Muscle layer of colon (tissue), 2 donors: ENCODE data around the gene IL16.

ENCODE experiments used
- H3K27ac ChIP-seq: one replicate; pipeline ENCODE4 v1.7.0; 2013; ENCODE audit warnings: low read depth, mild to moderate bottlenecking, low read length, moderate library complexity
- H3K27me3 ChIP-seq, 2 donors: one replicate each; pipeline ENCODE4 v1.7.0; 2013; ENCODE audit warnings: low read length in 2 of 2, mild to moderate bottlenecking in 2 of 2; ENCODE audit not compliant: insufficient read depth in 2 of 2, control insufficient read depth in 1 of 2
- H3K36me3 ChIP-seq: one replicate; pipeline ENCODE4 v1.7.0; 2013; ENCODE audit warnings: mild to moderate bottlenecking, low read length; ENCODE audit not compliant: insufficient read depth
- H3K4me1 ChIP-seq: one replicate; pipeline ENCODE4 v1.7.0; 2013; ENCODE audit warnings: mild to moderate bottlenecking, low read length; ENCODE audit not compliant: insufficient read depth
- H3K4me3 ChIP-seq, 2 donors: one replicate each; pipeline ENCODE4 v1.7.0; 2013; ENCODE audit warnings: low read length in 2 of 2, low read depth in 1 of 2, mild to moderate bottlenecking in 1 of 2, moderate library complexity in 1 of 2
- H3K9ac ChIP-seq: one replicate; pipeline ENCODE4 v1.7.0; 2013; ENCODE audit warnings: low read length
- H3K9me3 ChIP-seq: one replicate; pipeline ENCODE4 v1.7.0; 2013; ENCODE audit warnings: mild to moderate bottlenecking, low read length
- donor health status: abdominal sarcoma.
- donor health status: Adenocarcinoma of cecum.

IL16 gene

DNA sequence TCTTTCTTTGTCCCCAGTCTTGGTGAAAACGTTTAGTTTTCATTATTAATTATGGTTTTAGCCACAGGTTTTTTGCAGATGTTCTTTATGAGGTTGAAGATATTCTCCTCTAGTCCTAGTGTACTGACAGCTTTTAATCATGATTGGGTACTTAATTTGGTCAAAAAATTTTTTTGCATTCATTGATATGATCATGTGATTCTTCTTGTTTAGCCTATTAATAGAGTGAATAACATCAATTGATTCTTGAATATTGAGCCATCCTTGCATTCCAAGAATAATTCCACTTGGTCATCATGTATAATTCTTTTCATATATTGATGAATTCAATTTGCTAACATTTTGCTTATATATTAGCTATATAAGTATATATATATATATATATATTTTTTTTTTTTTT is 46.1 kb downstream of the IL16 start:
- no peak overlapping the region for H3K4me3 ChIP-seq
- H3K9ac ChIP-seq, result no peak overlapping the region
- no peaks in the 10 kb centered on the region for H3K4me1 ChIP-seq
- no peaks in the 10 kb centered on the region for H3K27me3 ChIP-seq
- no peaks in the 10 kb centered on the region for H3K36me3 ChIP-seq
- no peak overlapping the region for H3K27ac ChIP-seq
- peaks cover 3% of the 10 kb centered on the region for H3K9me3 ChIP-seq

DNA sequence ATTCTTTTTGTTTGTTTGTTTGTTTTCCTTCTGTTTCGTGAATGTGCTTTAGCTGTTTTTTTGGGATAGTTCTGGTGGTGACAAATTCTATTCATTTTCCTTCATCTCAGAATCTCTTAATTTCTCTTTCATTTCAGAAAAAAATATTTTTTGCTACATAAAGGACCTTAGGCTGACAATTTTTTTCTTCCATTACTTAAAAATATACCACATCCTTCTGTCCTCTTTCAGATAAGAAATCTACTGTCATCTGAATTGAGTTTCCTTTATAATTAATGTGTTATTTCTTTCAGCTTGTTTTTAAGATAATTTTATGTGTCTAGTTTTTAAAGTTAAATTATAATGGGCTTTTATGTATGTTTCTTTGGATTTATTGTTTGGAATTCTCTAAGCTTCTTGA is 47.6 kb downstream of the IL16 start:
- no peaks in the 10 kb centered on the region for H3K27me3 ChIP-seq
- no peaks in the 10 kb centered on the region for H3K4me1 ChIP-seq
- no peak overlapping the region for H3K9ac ChIP-seq
- H3K4me3 ChIP-seq, result no peak overlapping the region
- H3K27ac ChIP-seq, result no peak overlapping the region
- H3K36me3 ChIP-seq, result no peaks in the 10 kb centered on the region
- peaks cover 3% of the 10 kb centered on the region for H3K9me3 ChIP-seq

DNA sequence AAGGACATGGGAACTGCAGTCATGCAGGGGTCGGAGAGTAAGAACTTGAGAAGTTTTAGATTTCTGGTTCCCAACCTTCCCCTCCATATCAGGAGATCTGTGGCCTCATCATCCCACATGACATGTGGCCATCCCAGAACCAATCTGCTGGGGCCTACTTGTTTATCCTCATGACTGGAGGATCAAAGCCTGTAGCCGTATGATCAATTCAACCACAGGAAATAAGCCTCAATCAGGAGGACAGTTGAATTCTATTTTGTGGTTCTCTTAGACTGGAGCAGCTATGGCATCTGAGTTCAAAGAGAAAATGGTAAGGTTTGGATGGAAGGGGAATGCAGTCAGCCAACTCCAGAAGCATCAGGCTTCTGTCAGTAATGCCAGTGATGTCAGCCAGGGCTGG is 57.2 kb downstream of the IL16 start:
- Histone ChIP-seq H3K9ac (no peak overlapping the region), H3K9me3 (no peaks in the 10 kb centered on the region), H3K27ac (no peak overlapping the region), H3K36me3 (no peaks in the 10 kb centered on the region), H3K27me3 (no peaks in the 10 kb centered on the region), H3K4me1 (no peaks in the 10 kb centered on the region), H3K4me3 (no peak overlapping the region)

DNA sequence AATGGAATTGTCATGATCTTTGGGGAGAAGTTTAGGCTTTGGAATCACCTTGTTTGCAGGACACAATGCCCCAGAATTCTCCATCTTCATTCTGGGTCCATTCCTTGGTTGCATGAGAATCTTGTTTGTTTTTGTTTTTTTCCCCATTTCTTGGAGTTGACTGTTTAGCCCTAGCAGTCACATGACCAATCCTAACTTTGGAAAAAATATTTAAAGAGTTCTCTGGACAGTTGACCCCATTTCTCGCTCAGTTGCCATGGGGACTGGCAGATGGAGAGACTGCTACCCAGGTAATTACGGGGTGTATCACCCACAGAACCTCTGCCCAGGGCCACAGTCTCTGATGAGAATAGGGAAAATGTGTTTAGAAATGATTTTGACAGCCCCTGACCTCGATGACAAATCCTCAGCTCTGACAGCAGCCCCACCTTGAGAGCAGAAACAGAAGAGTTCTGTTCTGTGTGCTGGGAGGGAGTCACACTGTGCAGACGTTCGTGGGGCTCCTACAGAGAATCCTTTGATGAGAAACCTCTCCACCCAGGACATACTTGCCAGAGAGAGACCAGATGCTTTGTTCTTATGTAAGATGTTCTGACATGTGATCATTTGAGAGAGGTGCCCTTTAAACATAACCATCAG is 57.7 kb downstream of the IL16 start:
- Histone ChIP-seq H3K27me3 (no peaks in the 10 kb centered on the region), H3K9me3 (no peaks in the 10 kb centered on the region), H3K4me3 (no peak overlapping the region), H3K27ac (no peak overlapping the region), H3K36me3 (no peaks in the 10 kb centered on the region), H3K9ac (no peak overlapping the region), H3K4me1 (no peaks in the 10 kb centered on the region)

DNA sequence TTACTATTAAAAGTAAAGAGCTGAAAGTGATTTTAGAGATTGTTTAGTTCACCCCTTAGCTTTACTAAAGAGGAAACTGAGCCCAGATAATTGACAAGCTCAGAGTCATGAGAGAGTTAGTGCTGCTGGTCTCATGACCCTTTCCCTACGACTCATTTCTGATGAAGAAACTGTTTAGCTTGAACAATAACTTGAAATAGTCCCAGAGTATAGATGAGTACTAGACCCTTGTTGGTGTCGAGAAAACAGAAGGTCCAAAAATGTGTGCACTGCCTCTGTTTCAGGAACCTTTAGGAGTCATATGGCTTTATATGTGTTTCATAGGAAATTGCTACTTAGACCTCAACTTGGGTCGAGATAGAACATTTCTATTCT is 58.2 kb downstream of the IL16 start:
- H3K9ac ChIP-seq, result no peak overlapping the region
- H3K27me3 ChIP-seq, result no peaks in the 10 kb centered on the region
- H3K4me1 ChIP-seq, result no peaks in the 10 kb centered on the region
- H3K27ac ChIP-seq, result no peak overlapping the region
- H3K36me3 ChIP-seq, result no peaks in the 10 kb centered on the region
- H3K9me3 ChIP-seq, result no peaks in the 10 kb centered on the region
- H3K4me3 ChIP-seq, result no peak overlapping the region

DNA sequence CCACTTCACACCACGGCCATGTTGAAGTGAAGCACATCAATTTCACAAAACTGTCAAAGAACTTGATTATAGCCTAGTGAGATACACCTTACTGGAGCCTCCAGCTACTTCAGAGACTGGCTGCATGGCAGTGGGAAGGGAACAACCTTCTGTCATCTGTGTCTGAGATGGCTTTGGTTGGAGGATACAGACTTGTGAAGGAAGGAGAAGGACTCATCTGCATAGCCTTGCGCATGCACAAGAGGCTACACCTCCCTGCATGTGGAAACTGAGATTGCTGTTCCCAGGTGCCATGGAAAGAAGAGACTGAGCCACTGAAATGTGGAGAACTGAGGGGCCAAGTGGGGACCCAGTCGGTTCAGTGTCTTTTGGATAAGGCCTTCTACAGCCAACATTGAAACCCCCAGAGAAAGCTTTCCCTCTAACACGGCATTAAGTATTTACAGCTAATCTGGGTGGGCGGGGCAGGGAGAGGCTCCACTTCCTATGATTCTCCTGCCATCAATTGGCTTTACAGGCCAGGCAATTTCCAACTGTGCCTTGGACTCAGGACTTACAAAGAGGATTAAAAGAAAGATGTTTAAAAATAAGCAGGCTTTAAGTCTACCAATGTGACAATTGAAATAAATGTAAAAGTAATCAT is 58.8 kb downstream of the IL16 start:
- Histone ChIP-seq H3K4me1 (no peaks in the 10 kb centered on the region), H3K27ac (no peak overlapping the region), H3K9me3 (no peaks in the 10 kb centered on the region), H3K27me3 (no peaks in the 10 kb centered on the region), H3K9ac (no peak overlapping the region), H3K4me3 (no peak overlapping the region), H3K36me3 (no peaks in the 10 kb centered on the region)

DNA sequence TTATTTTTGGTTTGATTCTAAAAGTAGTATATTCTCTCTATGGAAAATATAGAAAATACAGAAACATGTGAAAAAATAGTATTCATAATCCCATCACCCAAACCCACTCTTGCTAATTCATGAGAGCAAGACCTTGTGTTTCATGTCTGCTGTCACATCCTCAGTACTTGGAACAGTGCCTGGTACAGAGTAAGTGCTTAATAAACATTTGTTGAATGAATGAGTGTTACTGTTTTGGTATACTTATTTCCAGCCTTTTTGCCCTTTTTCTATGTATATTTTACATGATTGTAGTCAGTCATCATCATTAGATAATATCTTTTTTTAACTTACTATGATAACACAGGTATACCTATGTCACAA is 59.3 kb downstream of the IL16 start:
- Histone ChIP-seq H3K4me3 (no peak overlapping the region), H3K27ac (no peak overlapping the region), H3K4me1 (no peaks in the 10 kb centered on the region), H3K9me3 (no peaks in the 10 kb centered on the region), H3K27me3 (no peaks in the 10 kb centered on the region), H3K9ac (no peak overlapping the region), H3K36me3 (no peaks in the 10 kb centered on the region)

DNA sequence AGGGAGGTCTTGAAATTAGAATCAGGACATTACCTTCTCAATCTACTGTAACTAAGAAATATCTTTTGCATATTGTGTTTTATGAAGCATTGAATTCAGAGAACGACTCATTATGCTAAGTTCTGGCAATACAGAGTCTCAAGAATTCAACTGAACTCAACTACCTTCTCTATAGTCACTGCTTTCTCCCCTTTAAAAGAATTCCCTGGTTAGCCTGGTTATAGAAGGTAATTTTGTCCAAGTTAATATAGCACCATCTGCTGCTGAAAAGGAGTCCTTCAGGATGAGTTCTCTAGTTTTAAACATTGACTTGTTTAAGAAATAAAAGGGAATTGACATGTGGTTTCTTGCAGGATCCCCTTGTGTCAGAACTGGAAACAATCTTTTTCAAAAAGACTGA is 60.2 kb downstream of the IL16 start:
- H3K9ac ChIP-seq, result no peak overlapping the region

DNA sequence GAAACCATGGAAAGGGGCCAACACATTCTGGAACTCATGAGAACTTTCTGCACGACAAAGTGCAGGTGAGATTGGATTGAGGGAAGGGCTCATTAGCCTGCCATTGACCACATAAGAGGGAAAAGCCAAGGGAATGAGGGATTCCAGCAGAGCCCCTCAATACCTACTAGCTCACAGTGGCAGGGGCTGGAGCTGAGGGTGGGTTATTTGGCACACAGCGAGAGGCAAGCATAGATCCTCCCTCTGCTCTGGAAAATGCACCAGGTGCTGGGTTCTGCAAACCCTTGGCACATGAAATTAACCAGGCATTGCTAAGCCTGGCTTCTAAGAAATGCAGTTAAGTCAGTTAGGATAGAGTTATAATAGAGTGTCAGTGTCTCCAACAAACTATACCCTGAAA is 60.8 kb downstream of the IL16 start:
- Histone ChIP-seq H3K36me3 (no peaks in the 10 kb centered on the region), H3K4me3 (no peak overlapping the region), H3K9me3 (no peaks in the 10 kb centered on the region), H3K9ac (no peak overlapping the region), H3K27ac (no peak overlapping the region), H3K27me3 (no peaks in the 10 kb centered on the region), H3K4me1 (no peaks in the 10 kb centered on the region)

More for the DNA sequence above, 60.2 kb downstream of the IL16 start:
- no peak overlapping the region for H3K4me3 ChIP-seq
- H3K27me3 ChIP-seq, result no peaks in the 10 kb centered on the region
- H3K9me3 ChIP-seq, result no peaks in the 10 kb centered on the region
- no peaks in the 10 kb centered on the region for H3K4me1 ChIP-seq
- H3K27ac ChIP-seq, result no peak overlapping the region
- H3K36me3 ChIP-seq, result no peaks in the 10 kb centered on the region

DNA sequence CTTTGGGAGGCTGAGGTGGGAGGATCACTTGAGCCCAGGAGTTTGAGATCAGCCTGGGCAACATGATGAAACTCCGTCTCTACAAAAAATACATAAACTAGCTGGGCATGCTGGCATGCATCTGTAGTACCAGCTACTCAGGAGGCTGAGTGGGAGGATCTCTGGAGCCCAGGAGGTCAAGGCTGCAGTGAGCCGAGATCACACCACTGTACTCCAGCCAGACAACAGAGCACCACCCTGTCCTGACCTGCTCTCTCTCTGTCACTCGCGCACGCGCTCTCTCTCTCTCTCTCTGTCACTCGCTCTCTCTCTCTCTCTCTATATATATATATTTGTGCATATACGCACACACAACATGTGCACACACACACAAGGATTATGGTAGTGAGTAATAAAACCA is 61.8 kb downstream of the IL16 start:
- no peak overlapping the region for H3K4me3 ChIP-seq
- H3K36me3 ChIP-seq, result no peaks in the 10 kb centered on the region
- no peaks in the 10 kb centered on the region for H3K9me3 ChIP-seq
- H3K27me3 ChIP-seq, result no peaks in the 10 kb centered on the region
- H3K9ac ChIP-seq, result no peak overlapping the region
- H3K27ac ChIP-seq, result no peak overlapping the region
- no peaks in the 10 kb centered on the region for H3K4me1 ChIP-seq

DNA sequence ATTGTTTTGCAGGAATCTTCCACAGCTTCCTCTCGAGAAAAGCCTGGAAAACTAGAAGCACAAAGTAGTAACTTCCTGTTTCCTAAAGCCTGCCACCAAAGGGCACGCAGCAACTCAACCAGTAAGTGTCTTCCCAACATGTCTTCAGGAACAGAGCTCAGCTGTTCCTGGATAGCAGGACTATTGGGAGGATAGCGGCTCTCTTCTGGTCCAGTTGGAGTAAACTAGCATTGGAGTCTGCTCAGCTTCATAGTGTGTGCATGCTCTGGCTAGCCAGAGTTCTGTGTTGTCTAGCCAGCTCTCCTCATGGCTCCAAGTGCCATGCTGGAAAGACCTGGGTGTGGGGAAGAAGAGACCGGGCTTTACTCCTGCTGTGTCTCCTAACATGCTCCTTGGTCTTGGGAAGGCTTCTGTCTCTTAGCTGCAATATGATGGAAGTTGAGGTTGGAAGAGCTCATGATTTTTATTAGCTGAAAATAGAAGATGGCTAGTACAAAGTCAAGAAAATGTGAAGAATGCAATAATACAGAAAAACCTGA is 63.1 kb downstream of the IL16 start:
- H3K9me3 ChIP-seq, result no peaks in the 10 kb centered on the region
- H3K4me1 ChIP-seq, result no peaks in the 10 kb centered on the region
- H3K4me3 ChIP-seq, result no peak overlapping the region
- H3K27me3 ChIP-seq, result no peaks in the 10 kb centered on the region
- H3K36me3 ChIP-seq, result no peaks in the 10 kb centered on the region
- H3K27ac ChIP-seq, result no peak overlapping the region
- H3K9ac ChIP-seq, result no peak overlapping the region

DNA sequence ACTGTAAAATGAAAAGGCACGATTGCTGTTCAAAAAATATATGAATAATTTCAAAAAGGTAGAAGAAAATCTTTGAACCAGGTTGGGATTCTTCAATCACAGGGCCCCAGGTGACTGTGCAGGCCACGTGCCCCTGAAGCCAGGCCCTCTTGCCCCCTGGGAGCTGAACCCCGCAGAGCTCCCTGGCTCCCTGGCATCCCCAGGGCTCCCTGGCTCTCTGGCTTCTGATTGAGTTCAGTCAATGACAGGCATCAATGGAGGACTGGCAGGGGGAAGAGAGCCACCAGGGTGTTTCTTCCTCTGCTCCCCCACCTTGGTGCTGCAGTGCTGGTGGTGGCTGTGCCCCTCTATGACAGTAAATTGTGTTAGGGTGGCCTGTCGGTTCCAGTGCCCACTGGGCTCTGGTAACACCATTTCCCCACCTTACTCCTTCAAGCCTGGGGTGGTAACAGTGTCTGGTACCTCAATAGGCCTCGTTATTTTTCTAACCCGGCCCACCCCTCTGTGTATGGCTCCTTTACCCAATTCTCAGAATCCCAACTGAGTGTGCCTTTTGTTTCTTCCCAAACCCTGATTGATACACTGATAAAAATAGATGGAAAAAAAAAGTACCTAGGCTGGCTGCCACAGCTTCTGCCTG is 64.6 kb downstream of the IL16 start:
- Histone ChIP-seq H3K27me3 (no peaks in the 10 kb centered on the region), H3K27ac (no peak overlapping the region), H3K4me1 (peaks cover 8% of the 10 kb centered on the region), H3K9me3 (no peaks in the 10 kb centered on the region), H3K9ac (no peak overlapping the region), H3K36me3 (no peaks in the 10 kb centered on the region), H3K4me3 (no peak overlapping the region)
